ENCODE results near the gene KIF5A. TPM values are rescaled to one million over a fixed set of nuclear protein-coding genes. Genes with fewer than 3 reads are reported as not detected.

KIF5A gene
- total RNA-seq, 1 donor from 2014 or later: 0.40 TPM

DNA sequence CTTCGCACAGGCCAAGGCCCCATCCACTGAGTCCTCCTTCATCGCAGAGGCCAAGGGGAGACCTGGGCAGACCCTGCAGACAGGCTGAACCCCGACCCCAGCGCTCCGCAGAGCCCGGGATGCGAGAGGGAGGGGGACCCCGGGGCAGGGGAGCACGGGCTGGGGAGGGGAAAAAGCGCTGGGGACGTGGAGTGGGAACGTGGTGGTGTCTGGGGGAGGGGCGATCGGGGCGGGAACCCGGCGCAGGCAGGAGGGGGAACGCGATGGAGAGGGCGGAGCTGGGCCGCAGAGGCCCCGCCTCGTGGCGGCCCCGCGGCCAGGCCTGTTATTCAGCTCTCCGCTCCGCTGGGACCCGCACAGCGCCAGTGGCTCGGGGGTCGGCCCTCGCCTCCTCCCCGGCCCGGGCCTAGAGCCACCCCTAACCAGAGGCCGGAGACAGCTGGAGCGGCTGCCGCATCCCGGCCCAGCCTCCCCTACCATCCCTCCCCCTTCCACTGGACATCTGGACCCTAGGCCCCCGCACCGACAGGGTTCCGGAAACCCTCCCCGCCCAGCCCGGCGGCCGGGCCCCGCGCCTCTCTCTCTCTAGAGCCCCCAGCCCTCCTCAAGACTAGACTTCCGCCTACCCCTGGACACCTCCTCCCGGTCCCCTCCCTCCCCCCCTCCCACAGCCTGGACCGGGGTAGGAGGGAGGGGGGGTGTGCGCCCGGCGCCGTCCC is 61.4 kb downstream of the KIF5A start, which contains the start of gene ARHGEF25:
Gene ARHGEF25 (plus strand): TSS at position 328 of the 719 bp plus-strand sequence. CDS start 460 bp downstream, outside the sequence.
- H3K4me1 Mint-ChIP-seq: peaks cover 27% of the 10 kb centered on the region
- peak within 1 kb of the TSS; percentile 47 for H3K27ac Mint-ChIP-seq
- H3K4me3 Mint-ChIP-seq: peak within 1 kb of the TSS; percentile 80
- peaks cover 9% of the 10 kb centered on the region for H3K27me3 Mint-ChIP-seq (ENCODE audit: low read depth)
- peak; percentile 60 to 65 for DNase-seq (ENCODE audit: low spot score in 2 of 2, unreplicated experiment in 2 of 2)
- no peaks in the 10 kb centered on the region for H3K9me3 Mint-ChIP-seq
- peaks cover 39% of the 10 kb centered on the region for H3K36me3 Mint-ChIP-seq
- no peak for TF ChIP-seq CTCF (IDR thresholded peaks at IDR 0.05; ENCODE audit: unreplicated experiment)

- Mint-ChIP-seq H3K4me1 (peaks cover 25% of the 10 kb centered on the region), H3K27me3 (ENCODE audit: low read depth) (peaks cover 16% of the 10 kb centered on the region), H3K4me3 (peak overlapping the region; percentile 80), H3K27ac (no peak overlapping the region), H3K9me3 (no peaks in the 10 kb centered on the region), H3K36me3 (peaks cover 42% of the 10 kb centered on the region)
- TF ChIP-seq CTCF (IDR thresholded peaks at IDR 0.05; ENCODE audit: unreplicated experiment): no peak
- DNase-seq (ENCODE audit: low spot score in 2 of 2, unreplicated experiment in 2 of 2): no peak
Observed at GRCh38 chr12:57611827-57612710, 62.2 kb downstream of the KIF5A start.

DNA sequence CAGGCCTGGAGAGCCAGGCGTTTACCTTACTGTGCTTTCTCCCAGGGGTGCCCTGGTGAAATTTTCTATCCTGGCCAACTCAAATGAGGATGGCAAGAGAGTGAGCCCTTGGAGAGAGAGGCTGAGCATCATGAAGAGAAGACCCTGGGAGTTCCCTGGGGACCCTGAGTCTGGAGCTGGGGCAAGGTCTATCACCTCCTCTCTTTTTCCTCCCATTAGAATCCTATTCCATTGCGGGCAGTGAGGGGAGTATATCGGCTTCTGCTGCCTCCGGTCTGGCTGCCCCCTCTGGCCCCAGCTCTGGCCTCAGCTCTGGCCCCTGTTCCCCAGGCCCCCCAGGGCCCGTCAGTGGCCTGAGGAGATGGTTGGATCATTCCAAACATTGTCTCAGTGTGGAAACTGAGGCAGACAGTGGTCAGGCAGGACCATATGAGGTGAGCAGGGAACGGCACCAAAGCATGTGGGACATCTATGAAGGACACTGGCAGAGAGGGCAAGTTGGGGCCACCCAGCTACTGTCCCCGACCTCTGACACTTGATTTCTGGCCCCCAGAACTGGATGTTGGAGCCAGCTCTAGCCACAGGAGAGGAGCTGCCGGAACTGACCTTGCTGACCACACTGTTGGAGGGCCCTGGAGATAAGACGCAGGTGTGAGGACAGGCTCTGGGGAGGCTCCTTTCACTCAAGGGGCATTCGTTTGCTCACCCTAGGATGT is 63.0 kb downstream of the KIF5A start:
- peak overlapping the region; percentile 80 for H3K4me3 Mint-ChIP-seq

GRCh38 chr12:57613427-57614109 is 63.7 kb downstream of the KIF5A start:
- Mint-ChIP-seq H3K4me1 (peaks cover 25% of the 10 kb centered on the region), H3K27ac (no peak overlapping the region), H3K27me3 (ENCODE audit: low read depth) (peaks cover 31% of the 10 kb centered on the region), H3K4me3 (no peak overlapping the region), H3K9me3 (no peaks in the 10 kb centered on the region), H3K36me3 (peaks cover 46% of the 10 kb centered on the region)
- no peak for DNase-seq (ENCODE audit: low spot score in 2 of 2, unreplicated experiment in 2 of 2)
- TF ChIP-seq CTCF (IDR thresholded peaks at IDR 0.05; ENCODE audit: unreplicated experiment): no peak

More for the DNA sequence above, 63.0 kb downstream of the KIF5A start:
- no peak for TF ChIP-seq CTCF (IDR thresholded peaks at IDR 0.05; ENCODE audit: unreplicated experiment)
- peaks cover 45% of the 10 kb centered on the region for H3K36me3 Mint-ChIP-seq
- no peak for DNase-seq (ENCODE audit: low spot score in 2 of 2, unreplicated experiment in 2 of 2)
- peaks cover 24% of the 10 kb centered on the region for H3K27me3 Mint-ChIP-seq (ENCODE audit: low read depth)
- H3K9me3 Mint-ChIP-seq: no peaks in the 10 kb centered on the region
- H3K4me1 Mint-ChIP-seq: peaks cover 25% of the 10 kb centered on the region
- H3K27ac Mint-ChIP-seq: no peak overlapping the region
